HG02973 (cell line): ENCODE data around the gene TMCC2.
"Not testable (repeated sequence)": the region's sequence is repeated elsewhere in the genome, so short reads cannot be mapped to it uniquely, and the experiment has no call there.

Experiments
- ATAC-seq: cut with Tn5 transposase; IDR thresholded peaks from one replicate; pipeline ENCODE4 v1.9.1; 2021; ENCODE audit warnings: moderate library complexity; ENCODE audit not compliant: unreplicated experiment

Gene TMCC2

GRCh38 chr1:205275916-205276688, 48.4 kb downstream of the TMCC2 start:
- ATAC-seq: no peak

- ATAC-seq: no peak
Observed at GRCh38 chr1:205276689-205277065, 48.9 kb downstream of the TMCC2 start.

- no peak for ATAC-seq
Observed at GRCh38 chr1:205279986-205280385, 52.2 kb downstream of the TMCC2 start.

- not testable (repeated sequence) for ATAC-seq
Observed at GRCh38 chr1:205280666-205281395, 53.1 kb downstream of the TMCC2 start.

- ATAC-seq: no peak
Observed at GRCh38 chr1:205283270-205284147, 55.8 kb downstream of the TMCC2 start.

GRCh38 chr1:205284420-205285144, 56.8 kb downstream of the TMCC2 start:
- no peak for ATAC-seq

GRCh38 chr1:205285381-205286101, 57.8 kb downstream of the TMCC2 start:
- peak; percentile 21 for ATAC-seq

- peak; percentile 27 for ATAC-seq
Observed at GRCh38 chr1:205286335-205286950, 58.7 kb downstream of the TMCC2 start.

- ATAC-seq: no peak
Observed at GRCh38 chr1:205287076-205287475, 59.3 kb downstream of the TMCC2 start.

GRCh38 chr1:205287767-205288559, 60.2 kb downstream of the TMCC2 start:
- ATAC-seq: peak; percentile 80

- no peak for ATAC-seq
Observed at GRCh38 chr1:205291596-205291995, 63.9 kb downstream of the TMCC2 start.

GRCh38 chr1:205293350-205294074, 65.8 kb downstream of the TMCC2 start:
- no peak for ATAC-seq

GRCh38 chr1:205294175-205294917, 66.6 kb downstream of the TMCC2 start:
- ATAC-seq: no peak

- ATAC-seq: no peak
Observed at GRCh38 chr1:205294934-205295333, 67.2 kb downstream of the TMCC2 start.

GRCh38 chr1:205296154-205296553, 68.4 kb downstream of the TMCC2 start:
- no peak for ATAC-seq

GRCh38 chr1:205297546-205298177, 69.9 kb downstream of the TMCC2 start:
- not testable (repeated sequence) for ATAC-seq
